A549 (cell line): ENCODE measurements around the gene RABGAP1L. TPM values are rescaled to one million over a fixed set of nuclear protein-coding genes. Genes with fewer than 3 reads are reported as not detected.
A peak's percentile ranks its signal among the peaks of the same experiment; 100 is the strongest.

ENCODE experiments used
- ATAC-seq, 2 experiments: fragments of 200-7000 bp in 1 of 2; fragments of >200 bp in 1 of 2; cut with Nextera tagmentation in 1 of 2; cut with Tn5 transposase in 1 of 2; 3 replicates each; pipeline versions ENCODE4 v1.8.0 to v1.9.1; 2018 to 2020; ENCODE audit warnings: mild to moderate bottlenecking in 1 of 2, moderate library complexity in 1 of 2
- CTCF ChIA-PET: fragments of 300-600 bp; sonication (Branson Sonifier 250); formaldehyde crosslinking; extraction: SDS; loops from one replicate; lab custom pipeline; 2021; ENCODE audit warnings: antibody characterized with exemption, inconsistent platforms; lab: Yijun Ruan, JAX
- POLR2A ChIA-PET: fragments of 350-600 bp; formaldehyde crosslinking; extraction: SDS; loops from one replicate; lab custom pipeline; 2021; ENCODE audit warnings: antibody characterized with exemption, inconsistent platforms; lab: Yijun Ruan, JAX
- DNase-seq, 2 experiments: peaks; one replicate each; pipeline versions ENCODE4 v3.0.0 to v3.0.0-alpha.2; 2011 to 2016; ENCODE audit warnings: low read depth in 1 of 2, low spot score in 1 of 2
- FAIRE-seq: peaks from 2 replicates; lab custom pipeline; 2011; peaks lifted over from hg19 to GRCh38; lab: Jason Lieb, UNC
- H3K27ac ChIP-seq, 2 experiments: fragments of >200 bp; sonication (Bioruptor Twin); formaldehyde crosslinking; 3 replicates each; pipeline ENCODE4 v1.5.1; 2016 to 2017
- H3K4me1 ChIP-seq: fragments of >200 bp; sonication (Bioruptor Twin); formaldehyde crosslinking; 3 replicates; pipeline ENCODE4 v1.6.1; 2016
- H3K4me2 ChIP-seq: fragments of >200 bp; sonication (Bioruptor Twin); formaldehyde crosslinking; 3 replicates; pipeline ENCODE4 v1.6.1; 2016
- H3K4me3 ChIP-seq: fragments of >200 bp; sonication (Bioruptor Twin); formaldehyde crosslinking; 3 replicates; pipeline ENCODE4 v1.5.1; 2016
- H3K9me3 ChIP-seq: fragments of >200 bp; sonication (Bioruptor Twin); formaldehyde crosslinking; 3 replicates; pipeline ENCODE4 v1.6.1; 2016
- ATOH8 ChIP-seq: fragments of 250-450 bp; sonication (Bioruptor Pico); IDR thresholded peaks from 2 replicates; pipeline ENCODE4 v1.5.0; 2020; ENCODE audit warnings: low read depth, mild to moderate bottlenecking, moderate library complexity
- CBX2 ChIP-seq: fragments of 200-600 bp; sonication (generic); IDR thresholded peaks from 2 replicates; pipeline ENCODE4 v1.6.1; 2016; ENCODE audit warnings: low read depth, mild to moderate bottlenecking, borderline replicate concordance
- FOXS1 ChIP-seq: fragments of 250-450 bp; sonication (Bioruptor Pico); IDR thresholded peaks from 2 replicates; pipeline ENCODE4 v1.5.0; 2020; ENCODE audit warnings: mild to moderate bottlenecking, moderate library complexity
- HDAC2 ChIP-seq: fragments of 200-600 bp; sonication (generic); IDR thresholded peaks from 2 replicates; pipeline ENCODE4 v1.6.1; 2016
- JUN ChIP-seq, 2 experiments: fragments of >200 bp; sonication (Bioruptor Twin); formaldehyde crosslinking; IDR thresholded peaks; 2 replicates in 1 of 2; 3 replicates in 1 of 2; pipeline ENCODE4 v1.6.1; 2016 to 2017
- KDM1A ChIP-seq: fragments of 200-600 bp; sonication (generic); IDR thresholded peaks from 2 replicates; pipeline ENCODE4 v1.6.1; 2016; ENCODE audit warnings: low read depth, mild to moderate bottlenecking
- MYC ChIP-seq: IDR thresholded peaks from 2 replicates; pipeline ENCODE4 v1.6.1; 2012; ENCODE audit warnings: mild to moderate bottlenecking, inconsistent platforms, low read length, improper control_type of control experiment, borderline replicate concordance
- NFE2L2 ChIP-seq: fragments of 150-350 bp; conservative IDR thresholded peaks from 2 replicates; pipeline ENCODE4 v1.6.1; 2014; ENCODE audit warnings: low read length
- NR3C1 ChIP-seq: fragments of >200 bp; sonication (Bioruptor Twin); formaldehyde crosslinking; IDR thresholded peaks from 3 replicates; pipeline ENCODE4 v1.6.1; 2017
- RCOR1 ChIP-seq: fragments of 150-350 bp; IDR thresholded peaks from 2 replicates; pipeline ENCODE4 v1.6.1; 2014; ENCODE audit warnings: antibody characterized with exemption, low read length, low read depth
- REST ChIP-seq: fragments of 200-600 bp; sonication (generic); IDR thresholded peaks from 2 replicates; pipeline ENCODE4 v1.6.1; 2016; ENCODE audit warnings: antibody characterized with exemption, mild to moderate bottlenecking, moderate library complexity
- TP53 ChIP-seq: fragments of 250-450 bp; sonication (Bioruptor Pico); IDR thresholded peaks from 2 replicates; pipeline ENCODE4 v1.5.0; 2021; ENCODE audit warnings: mild to moderate bottlenecking, moderate library complexity
- ZFP36 ChIP-seq: fragments of 450-650 bp; IDR thresholded peaks from 2 replicates; pipeline ENCODE4 v1.6.1; 2014; ENCODE audit warnings: borderline replicate concordance; ENCODE audit not compliant: partially characterized antibody
- ZSCAN20 ChIP-seq: fragments of 250-450 bp; sonication (Bioruptor Pico); IDR thresholded peaks from 2 replicates; pipeline ENCODE4 v1.8.0; 2022; ENCODE audit warnings: mild to moderate bottlenecking, moderate library complexity
- WGBS: methylation state at CpG from one replicate; pipeline ENCODE4 v1.1.6; 2017; ENCODE audit errors: missing lambda C conversion rate; 5-methylcytosine and 5-hydroxymethylcytosine counted together
- polyA plus RNA-seq, 4 experiments: library from polyadenylated mRNA; depleted of rRNA in 3 of 4; stranded (reverse); fragments of >200 nt; fragmentation: RNase III in 1 of 4; extraction: RNeasy Plus Mini Kit Qiagen cat#74134 plus additional on column Dnase treatment in 1 of 4; gene quantifications; 2 replicates in 3 of 4; 3 replicates in 1 of 4; pipeline ENCODE4 v1.2.3, GENCODE V29; 2011 to 2017

The RABGAP1L gene
- polyA plus RNA-seq, 2 of the 4 experiments (the other 2 are of a cell fraction): 8.2 to 18.6 TPM

GRCh38 chr1:174971902-174972301 lies 812.6 kb downstream of the RABGAP1L start:
- Histone ChIP-seq H3K9me3 (no peaks in the 10 kb centered on the region), H3K27ac (no peak overlapping the region), H3K4me3 (no peak overlapping the region), H3K4me2 (no peak overlapping the region), H3K4me1 (peaks cover 18% of the 10 kb centered on the region)
- CTCF ChIA-PET: interaction anchor here (0.7 to 1.1 kb wide), 2 partner anchors 9 to 15 kb away, joined by 3 to 4 read pairs; no protein-coding TSS in a partner anchor
- POLR2A ChIA-PET: interaction anchor here (1.1 kb wide), 1 partner anchor 27 kb away, joined by 6 read pairs; the partner anchor contains the start of gene CACYBP
- no peak for DNase-seq
- no peak for FAIRE-seq
- ATAC-seq: no peak
- TF ChIP-seq REST (no peak), JUN (IDR thresholded peaks at IDR 0.05) (no peak), MYC (no peak), TP53 (CRISPR knock-in tag) (no peak), NFE2L2 (no peak)
- 94% methylated on average over 2 of the region's 2 CpGs for WGBS

GRCh38 chr1:174974711-174975119 lies 815.4 kb downstream of the RABGAP1L start:
- FAIRE-seq (no peak), DNase-seq (no peak), ATAC-seq (no peak)
- TF ChIP-seq CBX2 (no peak), NR3C1 (no peak)
- Histone ChIP-seq H3K4me3 (no peak overlapping the region), H3K4me1 (peaks cover 13% of the 10 kb centered on the region), H3K27ac (no peak overlapping the region), H3K4me2 (no peak overlapping the region), H3K9me3 (no peaks in the 10 kb centered on the region)
- WGBS: 95% methylated on average over 2 of the region's 2 CpGs
- ChIA-PET POLR2A (no interaction called here), CTCF (interaction anchor here (1.4 to 3.6 kb wide), 2 partner anchors 8 to 12 kb away, joined by 6 to 10 read pairs; no protein-coding TSS in a partner anchor)

GRCh38 chr1:174975764-174976163 lies 816.4 kb downstream of the RABGAP1L start:
- TF ChIP-seq HDAC2: no peak
- TF ChIP-seq NFE2L2: peak; percentile 64
- no peak for TF ChIP-seq RCOR1
- no peak for TF ChIP-seq FOXS1
- TF ChIP-seq ZFP36: no peak
- no peak for TF ChIP-seq KDM1A
- no peak for TF ChIP-seq ZSCAN20 (CRISPR knock-in tag)
- H3K4me3 ChIP-seq: no peak overlapping the region
- FAIRE-seq (no peak), DNase-seq (no peak), ATAC-seq (no peak; a peak in 1 of 6 replicates)
- WGBS: 87% methylated on average over 1 of the region's 1 CpG
- POLR2A ChIA-PET: interaction anchor here (1.1 kb wide), 1 partner anchor 48 kb away, joined by 4 read pairs; the partner anchor contains the start of gene MRPS14
- no peaks in the 10 kb centered on the region for H3K9me3 ChIP-seq
- CTCF ChIA-PET: interaction anchor here (1.3 to 3.6 kb wide), 2 partner anchors 10 to 207 kb away, joined by 3 to 10 read pairs; no protein-coding TSS in a partner anchor
- no peak overlapping the region for H3K27ac ChIP-seq
- H3K4me1 ChIP-seq: peaks cover 13% of the 10 kb centered on the region
- no peak overlapping the region for H3K4me2 ChIP-seq

- WGBS: 66% methylated on average over 4 of the region's 4 CpGs
- ATAC-seq: peak; percentile 47 to 58; a peak in 2 of 6 replicates
- Histone ChIP-seq H3K9me3 (no peaks in the 10 kb centered on the region), H3K4me2 (no peak overlapping the region), H3K4me1 (peaks cover 13% of the 10 kb centered on the region), H3K27ac (peak overlapping the region in 1 of 2 experiments; percentile 16; a peak in 1 of 6 replicates), H3K4me3 (no peak overlapping the region)
- CTCF ChIA-PET: interaction anchor here (0.6 to 3.6 kb wide), 4 partner anchors 10 to 207 kb away, joined by 3 to 10 read pairs (median 4); partner anchors contain the start of gene CACYBP
- no peak for DNase-seq
- FAIRE-seq: no peak
- no peak for TF ChIP-seq ATOH8 (CRISPR knock-in tag)
- POLR2A ChIA-PET: interaction anchor here (1.1 to 1.2 kb wide), 2 partner anchors 23 to 47 kb away, joined by 4 read pairs; partner anchors contain the start of genes CACYBP and MRPS14
Observed at GRCh38 chr1:174976436-174977108, 817.3 kb downstream of the RABGAP1L start.
